Left cardiac atrium (tissue), 4 donors: ENCODE results near the gene UHRF1. TPM values are rescaled to one million over a fixed set of nuclear protein-coding genes. Genes with fewer than 3 reads are reported as not detected.
"Not testable (repeated sequence)": the region's sequence is repeated elsewhere in the genome, so short reads cannot be mapped to it uniquely, and the experiment has no call there.

Experiments
- ATAC-seq, 2 donors: fragments of 200-7000 bp; cut with Tn5 transposase; one replicate each; pipeline ENCODE4 v1.9.1; 2020; ENCODE audit warnings: mild to moderate bottlenecking in 2 of 2, moderate library complexity in 2 of 2
- DNase-seq: peaks from one replicate; pipeline ENCODE4 v3.0.0-alpha.2; 2020
- intact Hi-C, 2 donors: fragments of 100-400 bp; cut with DNase I; formaldehyde crosslinking; loops; one replicate each; pipeline versions ENCODE4 v1.14.1 to v1.15.1; 2022 to 2023
- total RNA-seq, 2 donors: library from RNA; stranded (reverse); fragmentation: NEBNext Ultra II Directional; extraction: Animal tissue kit (Norgen Biotek cat#: 25700); gene quantifications; one replicate each; pipeline ENCODE4 v1.2.1, GENCODE V29; 2021
- donor health status: DM: no; HTN: yes; CAD: no.
- donor health status: DM: no; HTN: yes; CAD: no; lungs with severe emphysema.
- donor health status: DM: yes; HTN: yes; CAD: no.
- donor health status: Dilated cardiomyopathy.

UHRF1 gene
- total RNA-seq, 2 donors from 2014 or later: 1.2 to 3.6 TPM

DNA sequence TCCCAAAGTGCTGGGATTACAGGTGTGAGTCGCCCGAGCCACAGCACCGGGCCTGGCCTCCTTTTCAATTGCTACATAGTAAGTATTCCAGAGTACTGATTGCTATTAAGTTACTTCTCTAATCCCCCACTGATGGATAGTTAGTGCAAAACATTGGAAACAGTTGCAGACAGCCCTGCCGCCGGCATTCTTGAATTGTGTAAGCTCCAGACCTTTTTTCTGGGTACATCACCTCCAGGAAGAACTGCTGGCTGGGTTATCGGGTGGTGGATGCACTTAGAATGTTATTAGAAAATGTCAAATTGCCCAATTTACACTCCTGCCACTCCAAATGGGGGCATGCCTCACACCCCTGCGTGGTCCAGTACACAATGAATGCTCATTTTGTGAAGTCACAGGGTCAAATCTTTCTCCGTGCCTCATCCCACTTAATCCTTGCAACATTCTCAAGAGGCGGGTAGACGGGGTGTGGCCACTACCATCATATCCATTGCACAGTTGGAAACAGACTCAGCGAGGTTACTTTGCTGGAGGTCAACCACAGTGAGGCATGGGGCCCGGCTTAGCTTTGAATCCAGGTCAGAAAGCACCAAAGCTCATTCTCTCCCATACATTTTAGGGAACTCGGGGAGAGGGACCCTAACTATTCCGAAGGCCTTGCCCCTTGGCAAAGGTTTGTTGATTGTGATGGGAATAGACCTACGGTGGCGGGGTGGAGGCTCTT, 58.6 kb downstream of the UHRF1 start:
- no peak for DNase-seq
- ATAC-seq: no peak
- intact Hi-C loops: no loop called here

DNA sequence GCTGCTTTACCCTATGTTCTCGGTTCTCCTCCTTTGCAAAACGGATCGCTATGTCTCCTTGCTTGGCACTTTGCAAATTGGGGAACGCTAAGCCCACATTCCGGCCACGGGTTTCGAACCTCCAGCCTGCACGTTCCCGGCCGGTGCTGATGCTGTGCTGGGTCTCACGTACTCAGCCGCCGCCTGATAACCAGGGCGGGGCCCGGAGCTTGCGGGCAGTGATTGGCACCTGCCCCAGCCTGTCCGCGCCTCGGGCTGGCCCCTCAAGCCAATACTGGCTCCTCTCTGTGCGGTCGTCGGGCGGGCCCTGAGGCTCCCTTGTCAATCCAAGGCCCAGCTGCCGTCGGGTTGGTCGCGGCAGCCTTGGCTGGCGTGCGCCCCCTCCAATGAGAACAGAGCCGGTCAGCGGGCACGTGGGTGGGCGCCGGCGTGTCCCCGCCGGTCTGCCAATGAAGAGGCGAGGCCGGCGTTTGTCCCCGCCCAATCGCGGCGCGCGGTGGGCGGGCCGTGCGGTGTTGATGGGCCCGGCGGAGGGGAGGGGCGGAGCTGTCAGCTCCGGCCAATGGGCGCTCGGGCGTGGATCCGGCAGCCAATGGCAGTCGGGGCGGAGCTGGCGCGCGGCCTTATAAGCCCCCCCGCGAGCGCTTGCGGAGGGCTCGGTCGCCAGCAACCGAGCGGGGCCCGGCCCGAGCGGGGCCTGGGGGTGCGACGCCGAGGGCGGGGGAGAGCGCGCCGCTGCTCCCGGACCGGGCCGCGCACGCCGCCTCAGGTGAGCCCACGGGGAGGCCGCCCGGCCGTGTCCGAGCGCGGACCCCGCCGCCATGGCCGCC, 59.4 kb downstream of the UHRF1 start, which contains the start of gene KDM4B:
Gene KDM4B (plus strand): TSS at position 652 of the 830 bp plus-strand sequence. CDS start 63,778 bp downstream, outside the sequence.
- peak; percentile 97 to 98 for ATAC-seq
- intact Hi-C loops: no loop called here

DNA sequence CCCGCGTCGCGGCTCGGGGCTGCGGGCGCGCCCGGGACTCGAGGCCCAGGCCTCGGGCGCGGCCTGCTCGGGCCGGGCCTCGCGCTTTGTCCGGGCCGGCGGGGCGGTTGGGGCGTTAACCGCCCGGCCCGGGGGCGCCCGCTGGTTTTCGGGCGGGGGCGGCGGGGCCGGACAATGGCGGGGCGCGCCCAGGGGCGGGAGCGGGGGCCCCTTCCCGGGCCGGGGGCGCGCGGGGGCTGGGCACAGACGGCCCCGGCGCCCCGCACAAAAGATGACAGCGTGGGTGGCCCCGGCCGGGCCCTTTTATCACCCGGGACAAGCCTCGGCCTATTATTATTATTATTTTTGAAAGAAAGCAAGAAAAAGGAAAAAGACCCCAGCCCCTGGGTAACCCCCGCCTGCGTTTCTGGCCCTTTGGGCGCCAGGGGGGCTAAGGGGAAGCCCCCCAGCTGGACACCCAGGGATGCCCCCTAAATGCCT, 60.0 kb downstream of the UHRF1 start:
- intact Hi-C loops: no loop called here
- ATAC-seq (no peak), DNase-seq (no peak)

More for the DNA sequence above, 59.4 kb downstream of the UHRF1 start, which contains the start of gene KDM4B:
- peak; percentile 100 for DNase-seq

DNA sequence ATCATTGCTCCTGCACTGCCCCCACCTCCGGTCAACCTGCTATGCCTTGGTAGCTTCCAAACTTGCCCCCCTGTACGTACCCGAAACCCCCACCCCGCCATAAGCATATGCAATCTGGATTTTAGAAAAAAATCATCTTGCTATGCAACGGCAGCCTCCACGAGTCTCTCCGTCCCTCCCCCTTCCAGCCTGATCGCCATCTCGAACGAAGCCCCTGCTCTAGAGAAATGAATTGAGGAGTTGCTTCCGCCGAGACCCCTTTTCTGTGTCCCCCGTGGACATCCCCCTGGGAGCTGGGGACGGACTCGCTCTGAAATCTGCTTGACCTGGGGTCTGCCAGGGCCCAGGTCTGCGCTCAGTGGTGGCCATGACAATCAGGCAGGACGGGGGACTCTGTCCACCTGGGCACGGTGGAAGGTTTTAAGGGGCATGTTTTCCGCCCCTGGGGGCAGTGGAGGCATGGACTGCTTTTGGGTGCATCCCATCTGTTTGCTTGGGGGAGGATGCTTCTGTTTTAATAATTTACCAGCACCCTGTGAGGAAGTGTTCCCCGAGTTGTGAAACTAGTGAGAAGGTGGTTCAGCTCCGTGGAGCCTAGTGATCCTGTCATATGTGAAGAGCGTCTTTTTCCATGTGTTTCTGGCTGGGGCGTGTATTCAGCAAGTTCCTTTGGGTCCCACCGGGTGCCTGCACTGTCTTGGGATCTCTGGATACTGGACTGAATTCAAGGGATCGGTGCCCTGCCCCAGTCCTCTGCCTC, 60.7 kb downstream of the UHRF1 start:
- intact Hi-C loops: loop anchor here in 1 of 2 donors (10.0 kb wide), 1 partner anchor 55 kb away; no protein-coding TSS in a partner anchor
- DNase-seq (no peak), ATAC-seq (no peak)

DNA sequence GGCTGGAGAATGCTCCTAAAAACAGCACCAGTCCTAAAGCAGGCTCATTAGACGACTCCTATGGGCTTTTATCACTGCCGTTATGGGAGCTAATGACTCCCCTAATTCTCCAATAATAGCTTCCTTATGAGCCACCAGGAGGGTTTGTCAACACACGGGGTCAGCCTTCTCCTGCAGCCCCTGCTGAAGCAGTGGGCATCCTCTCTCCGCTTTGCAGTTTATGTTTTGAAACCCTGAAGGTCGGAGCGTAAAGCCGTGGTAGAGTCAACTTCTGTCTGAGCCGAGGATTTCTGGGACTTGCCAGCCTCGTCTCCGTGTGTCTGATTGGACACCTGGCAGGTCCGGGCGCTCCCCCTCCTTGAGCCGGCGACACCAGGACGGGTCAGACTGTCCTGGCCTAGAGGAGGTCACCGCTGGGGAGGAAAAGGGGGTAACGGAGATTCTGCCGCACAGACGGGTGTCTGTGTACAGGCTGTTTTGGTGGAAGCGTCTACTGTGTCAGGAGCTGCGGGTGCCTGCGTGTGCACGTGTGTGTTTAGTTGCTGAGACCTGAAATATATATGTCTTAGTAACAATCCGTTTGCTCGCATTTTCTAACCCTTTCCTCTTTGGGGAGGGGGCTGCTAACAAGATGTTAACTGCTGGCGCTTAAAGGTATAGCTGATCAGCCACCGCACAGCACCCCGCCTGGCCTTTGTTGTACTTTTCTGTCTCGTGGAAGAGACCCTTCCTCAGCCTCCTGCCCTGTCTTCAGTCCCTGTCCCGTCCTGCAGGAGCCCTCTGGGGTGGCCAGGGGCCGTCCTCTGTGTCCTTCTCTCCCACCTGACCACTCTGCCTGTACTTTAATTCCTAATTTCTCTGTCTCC, 61.5 kb downstream of the UHRF1 start:
- DNase-seq (no peak), ATAC-seq (no peak)
- intact Hi-C loops: loop anchor here in 1 of 2 donors (10.0 kb wide), 1 partner anchor 54 kb away; no protein-coding TSS in a partner anchor

DNA sequence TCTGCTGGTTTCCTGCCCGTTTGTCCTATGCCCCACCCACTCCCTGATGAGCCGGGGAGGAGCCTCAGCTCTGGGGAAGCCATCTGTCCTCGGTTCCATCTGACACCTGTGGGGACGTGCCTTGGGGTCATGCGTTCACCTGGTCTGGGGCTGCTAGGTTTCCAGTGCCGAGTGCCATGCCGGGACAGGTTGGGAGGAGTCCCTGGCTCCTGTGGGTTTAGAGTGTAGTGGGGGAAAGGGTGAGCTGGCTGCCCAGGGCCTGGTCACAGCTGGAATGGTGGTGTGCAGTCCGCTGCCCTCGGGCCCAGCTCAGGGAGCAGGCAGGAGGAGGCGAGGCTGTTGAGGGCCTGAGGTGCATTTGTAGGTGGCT, 62.1 kb downstream of the UHRF1 start:
- DNase-seq: no peak
- ATAC-seq: no peak
- intact Hi-C loops: loop anchor here in 1 of 2 donors (10.0 kb wide), 1 partner anchor 53 kb away; no protein-coding TSS in a partner anchor

DNA sequence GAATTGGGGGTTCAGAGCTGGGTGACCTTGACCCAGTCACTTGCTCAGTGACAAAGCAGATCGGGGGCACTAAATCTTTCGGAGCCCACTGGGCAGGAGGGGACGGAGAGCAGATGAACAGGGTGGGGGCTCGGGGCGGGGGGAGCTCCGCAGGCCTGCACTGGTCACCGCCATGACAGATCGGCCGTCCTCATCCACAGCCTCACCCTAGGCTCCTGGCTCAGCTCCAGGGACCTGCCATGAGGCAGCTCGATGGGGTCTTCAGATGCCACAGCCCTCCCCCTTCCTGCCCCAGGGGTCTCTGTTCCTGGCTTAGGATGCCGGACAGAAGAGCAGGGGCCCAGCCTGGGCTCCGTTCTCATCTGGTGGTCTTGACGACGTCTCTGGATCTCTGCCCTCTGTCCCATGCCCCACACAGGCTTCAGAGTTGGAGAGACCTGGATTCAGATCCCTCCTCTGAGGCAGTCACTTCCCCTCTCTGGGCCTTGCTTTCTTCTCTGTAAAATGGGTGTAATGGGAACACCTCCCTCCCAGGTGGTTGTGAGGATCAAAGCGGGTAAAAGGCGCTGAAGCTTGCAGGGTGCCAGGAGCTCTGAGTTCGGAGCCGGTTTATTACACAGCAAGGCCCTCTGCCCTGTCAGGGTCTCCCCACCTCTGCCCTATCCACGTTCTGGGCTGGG, 62.7 kb downstream of the UHRF1 start:
- ATAC-seq (no peak), DNase-seq (no peak)
- intact Hi-C loops: loop anchor here in 1 of 2 donors (10.0 kb wide), 1 partner anchor 53 kb away; no protein-coding TSS in a partner anchor

DNA sequence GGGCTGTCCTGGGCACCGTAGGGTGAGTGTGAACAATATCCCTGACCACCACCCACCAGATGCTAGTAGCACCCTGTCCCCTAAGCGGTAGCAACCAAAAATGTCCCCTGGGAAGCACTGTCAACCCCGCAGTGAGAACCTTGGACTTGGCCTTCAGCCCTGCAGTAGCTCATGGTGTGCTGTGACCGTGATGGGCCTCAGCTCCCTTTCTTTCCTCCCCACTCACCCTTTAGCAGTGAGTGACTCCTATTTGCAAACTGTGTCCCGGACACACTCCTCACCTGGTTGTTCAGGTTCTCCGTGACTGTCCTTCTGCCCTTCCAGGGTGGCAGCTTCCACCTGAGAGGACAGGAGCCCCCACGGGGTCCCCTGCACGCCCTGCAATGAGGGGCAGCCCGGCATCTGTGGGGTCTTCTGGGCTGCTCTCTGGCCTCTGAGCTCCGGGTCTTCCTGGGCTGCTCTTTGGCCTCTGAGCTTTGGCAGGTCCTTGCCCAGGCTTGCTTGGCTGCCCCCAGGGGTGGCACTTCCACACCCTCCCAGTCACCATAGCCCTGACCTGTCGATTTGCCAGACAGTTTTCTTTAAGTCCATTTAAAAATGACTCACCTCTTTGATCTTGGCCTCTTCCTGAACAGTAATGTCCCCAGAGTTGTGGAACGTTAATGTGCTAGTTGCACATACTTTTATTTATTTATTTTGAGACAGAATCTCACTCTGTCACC, 63.4 kb downstream of the UHRF1 start:
- ATAC-seq (no peak), DNase-seq (peak; percentile 13)
- intact Hi-C loops: loop anchor here in 1 of 2 donors (10.0 kb wide), 1 partner anchor 52 kb away; no protein-coding TSS in a partner anchor

DNA sequence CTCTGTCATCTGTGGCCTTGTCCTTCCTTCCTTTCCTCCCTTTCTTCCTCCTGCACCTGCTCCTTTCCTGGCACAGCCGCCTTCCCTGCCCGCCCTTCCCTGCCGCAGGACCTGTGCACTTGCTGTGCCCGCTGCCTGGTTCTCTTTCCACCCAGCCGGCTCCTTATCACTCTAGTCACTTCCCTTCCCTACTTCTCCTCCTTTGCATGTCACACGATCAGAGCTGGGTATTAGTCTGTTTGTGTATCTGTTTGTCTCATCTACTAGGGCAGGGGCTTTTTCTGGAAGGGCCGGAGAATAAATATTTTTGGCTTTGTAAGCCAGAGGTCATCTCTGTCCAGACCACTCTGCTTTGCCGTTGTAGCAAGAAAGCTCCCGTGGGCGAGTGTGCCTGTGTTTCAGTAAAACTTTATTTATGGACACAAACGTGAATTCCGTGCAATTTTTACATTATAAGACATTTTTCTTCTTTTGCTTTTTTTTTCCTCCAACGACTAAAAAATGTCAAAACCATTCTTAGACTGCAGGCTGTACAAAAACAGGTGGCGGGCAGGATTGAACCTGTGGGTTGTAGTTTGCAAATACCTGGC, 65.7 kb downstream of the UHRF1 start:
- DNase-seq: no peak
- intact Hi-C loops: loop anchor here in 1 of 2 donors (10.0 kb wide), 1 partner anchor 50 kb away; no protein-coding TSS in a partner anchor
- ATAC-seq: no peak

DNA sequence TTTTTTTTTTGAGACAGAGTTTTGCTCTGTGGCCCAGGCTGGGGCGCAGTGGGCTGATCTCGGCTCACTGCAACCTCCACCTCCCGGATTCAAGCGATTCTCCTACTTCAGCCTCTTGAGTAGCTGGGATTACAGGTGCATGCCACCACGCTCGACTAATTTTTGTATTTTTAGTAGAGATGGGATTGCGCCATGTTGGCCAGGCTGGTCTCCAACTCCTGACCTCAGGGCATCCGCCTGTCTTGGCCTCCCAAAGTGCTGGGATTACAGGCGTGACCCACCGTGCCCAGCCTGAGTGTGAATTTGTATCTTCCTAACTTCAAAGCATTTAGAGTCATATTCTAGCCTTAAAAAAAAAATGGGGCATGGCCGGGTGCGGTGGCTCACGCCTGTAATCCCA, 66.3 kb downstream of the UHRF1 start:
- intact Hi-C loops: loop anchor here in 1 of 2 donors (10.0 kb wide), 1 partner anchor 49 kb away; no protein-coding TSS in a partner anchor
- not testable (repeated sequence) for ATAC-seq, DNase-seq

DNA sequence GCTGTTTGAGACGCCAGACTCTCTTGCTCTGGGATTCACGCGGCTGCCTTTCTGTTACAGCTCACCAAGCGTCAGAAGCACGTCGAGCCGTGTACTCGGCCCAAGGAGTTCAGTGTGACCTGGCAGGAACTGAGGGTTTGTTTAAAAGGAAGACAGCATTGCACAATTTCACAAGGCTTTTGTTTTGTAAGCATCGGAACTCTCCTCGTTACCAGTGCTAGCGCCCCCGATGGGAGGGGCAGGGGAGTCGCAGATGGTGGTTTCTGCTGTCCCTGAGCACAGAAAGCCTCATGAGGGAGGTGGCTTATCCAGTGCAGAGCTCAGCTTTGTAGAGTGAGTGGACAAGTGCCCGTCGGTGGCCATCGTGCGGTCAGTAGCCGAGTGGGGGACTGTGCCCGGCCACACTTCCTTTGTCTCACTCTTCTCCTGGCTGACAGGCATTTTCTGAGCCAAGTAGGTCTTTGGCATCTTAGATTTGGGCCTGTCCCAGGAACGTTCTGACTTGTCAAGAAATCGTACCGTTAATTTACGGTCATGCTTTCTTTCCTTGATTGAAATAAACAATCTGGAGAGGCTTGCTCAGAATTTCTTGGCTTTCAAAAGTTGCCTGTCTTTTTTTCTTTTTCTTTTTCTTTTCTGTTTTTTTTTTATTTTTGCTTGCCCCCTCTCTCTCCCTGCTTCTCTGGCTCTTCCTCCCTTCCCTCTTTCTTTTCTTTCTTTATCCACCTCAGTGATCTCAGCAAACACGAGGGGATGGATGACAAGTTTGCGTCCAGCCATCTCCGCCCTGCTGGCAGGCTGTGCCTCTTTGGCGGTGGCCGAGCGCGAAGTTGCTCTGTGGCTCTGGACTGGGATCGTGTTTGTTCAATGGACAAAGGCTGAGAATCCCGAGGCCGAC, 67.3 kb downstream of the UHRF1 start:
- DNase-seq (peak; percentile 82), ATAC-seq (peak; percentile 62 to 72)
- intact Hi-C loops: loop anchor here in 1 of 2 donors (10.0 kb wide), 1 partner anchor 48 kb away; no protein-coding TSS in a partner anchor

DNA sequence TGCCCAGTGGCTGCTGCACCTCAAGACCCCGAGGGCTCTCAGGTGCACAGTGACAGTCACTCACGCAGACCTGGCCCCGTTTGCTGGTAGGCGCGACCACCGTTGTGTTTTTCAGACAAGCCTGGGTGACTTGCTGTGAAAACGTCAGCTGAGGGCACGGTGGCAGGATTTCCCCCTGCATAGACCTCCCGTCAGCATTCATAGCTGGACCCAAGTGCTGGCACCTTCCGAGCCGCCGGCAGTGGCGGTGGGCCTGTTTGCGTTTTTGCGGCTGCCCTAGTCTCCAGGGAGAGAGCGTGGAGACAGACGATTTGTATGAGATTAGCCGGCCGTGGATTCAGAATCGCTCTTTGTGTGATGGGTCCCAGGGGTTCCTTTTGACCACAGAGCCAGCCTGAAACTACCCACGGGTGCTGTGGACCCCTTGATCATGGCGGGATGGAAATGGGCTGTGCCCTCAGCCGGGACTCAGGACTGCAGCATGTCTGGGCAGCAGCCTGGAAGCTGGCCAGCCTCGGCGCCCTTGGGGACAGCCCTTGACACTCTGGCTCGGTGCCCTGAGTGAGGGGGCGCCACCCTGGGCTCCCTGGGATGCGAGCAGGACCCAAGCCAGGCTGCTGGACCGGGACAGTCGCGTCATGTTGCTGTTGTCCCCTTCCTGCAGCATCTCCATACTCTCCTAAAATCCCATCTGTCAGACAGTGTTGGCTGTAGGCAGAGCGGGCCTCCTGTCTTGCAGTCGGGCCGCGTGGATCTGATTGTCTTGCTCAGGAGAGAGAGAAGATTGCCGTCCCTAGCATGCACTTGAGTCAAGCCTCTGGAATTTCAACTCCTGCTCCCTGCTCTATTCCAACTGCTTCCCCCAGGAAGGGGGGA, 68.2 kb downstream of the UHRF1 start:
- ATAC-seq (peak; percentile 17 to 55), DNase-seq (no peak)
- intact Hi-C loops: loop anchor here in 1 of 2 donors (10.0 kb wide), 1 partner anchor 47 kb away; no protein-coding TSS in a partner anchor

DNA sequence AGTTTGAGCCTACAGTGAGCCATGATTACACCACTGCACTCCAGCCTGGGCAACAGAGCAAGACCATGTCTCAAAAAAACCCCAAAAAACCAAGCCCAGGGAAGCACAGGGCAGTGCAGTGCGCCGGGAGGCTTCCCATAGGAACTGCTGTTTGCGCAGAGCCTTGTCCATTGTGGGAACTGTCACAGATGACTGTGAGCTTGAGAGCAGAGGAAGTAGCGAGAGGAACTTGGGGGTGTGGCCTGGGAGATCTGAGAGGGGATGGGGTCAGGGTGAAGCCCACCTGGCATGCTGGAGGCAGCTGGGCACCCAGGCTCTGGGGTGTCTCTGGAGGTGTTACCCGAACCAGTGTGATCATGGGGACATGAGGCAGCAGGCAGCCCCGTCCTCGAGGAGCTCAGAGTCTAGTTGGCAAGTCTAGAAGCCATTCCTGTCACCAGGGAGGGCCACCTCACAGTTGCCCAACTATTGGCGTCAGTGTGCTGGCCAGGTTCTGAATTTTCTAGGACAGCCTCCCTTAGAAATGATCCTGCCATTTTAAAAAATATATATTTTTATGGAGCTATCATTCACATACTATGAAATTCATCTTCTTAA, 70.0 kb downstream of the UHRF1 start:
- ATAC-seq: no peak
- no peak for DNase-seq
- intact Hi-C loops: loop anchor here in 1 of 2 donors (10.0 kb wide), 1 partner anchor 45 kb away; no protein-coding TSS in a partner anchor

DNA sequence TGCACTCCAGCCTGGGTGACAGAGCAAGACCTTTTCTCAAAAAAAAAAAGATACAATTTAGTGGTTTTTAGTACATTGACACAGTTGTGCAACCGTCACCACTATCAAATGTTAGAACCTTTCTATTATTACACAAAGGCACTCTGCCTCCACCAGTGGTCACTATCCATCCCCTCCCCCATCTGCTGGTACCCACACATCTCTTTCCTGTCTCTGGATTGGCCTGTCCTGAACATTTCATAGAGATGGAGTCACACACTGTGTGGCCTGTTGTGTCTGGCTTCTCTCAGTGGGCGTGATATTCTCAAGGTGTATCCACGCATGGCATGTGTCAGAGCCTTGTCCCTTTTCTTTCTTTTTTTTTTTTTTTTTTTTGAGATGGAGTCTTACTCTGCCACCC, 70.8 kb downstream of the UHRF1 start:
- intact Hi-C loops: no loop called here
- DNase-seq (no peak), ATAC-seq (no peak)
